ENCODE data around the gene VNN1.
"Not testable (repeated sequence)": the region's sequence is repeated elsewhere in the genome, so short reads cannot be mapped to it uniquely, and the experiment has no call there.

DNA sequence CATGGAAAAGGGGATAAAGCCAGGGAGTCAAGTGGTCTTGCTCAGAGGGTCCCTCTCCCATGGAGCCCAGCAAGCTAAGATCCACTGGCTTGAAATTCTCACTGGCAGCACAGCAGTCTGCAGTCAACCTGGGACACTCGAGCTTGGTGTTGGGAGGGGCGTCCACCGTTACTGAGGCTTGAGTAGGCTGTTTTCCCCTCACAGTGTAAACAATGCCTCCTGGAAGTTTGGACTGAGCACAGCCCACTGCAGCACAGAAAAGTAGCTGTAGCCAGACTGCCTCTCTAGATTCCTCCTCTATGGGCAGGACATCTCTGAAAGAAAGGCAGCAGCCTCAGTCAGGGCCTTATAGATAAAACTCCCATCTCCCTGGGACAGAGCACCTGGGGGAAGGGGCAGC, 78.6 kb downstream of the VNN1 start:
- TF ChIP-seq, protein P1, sequence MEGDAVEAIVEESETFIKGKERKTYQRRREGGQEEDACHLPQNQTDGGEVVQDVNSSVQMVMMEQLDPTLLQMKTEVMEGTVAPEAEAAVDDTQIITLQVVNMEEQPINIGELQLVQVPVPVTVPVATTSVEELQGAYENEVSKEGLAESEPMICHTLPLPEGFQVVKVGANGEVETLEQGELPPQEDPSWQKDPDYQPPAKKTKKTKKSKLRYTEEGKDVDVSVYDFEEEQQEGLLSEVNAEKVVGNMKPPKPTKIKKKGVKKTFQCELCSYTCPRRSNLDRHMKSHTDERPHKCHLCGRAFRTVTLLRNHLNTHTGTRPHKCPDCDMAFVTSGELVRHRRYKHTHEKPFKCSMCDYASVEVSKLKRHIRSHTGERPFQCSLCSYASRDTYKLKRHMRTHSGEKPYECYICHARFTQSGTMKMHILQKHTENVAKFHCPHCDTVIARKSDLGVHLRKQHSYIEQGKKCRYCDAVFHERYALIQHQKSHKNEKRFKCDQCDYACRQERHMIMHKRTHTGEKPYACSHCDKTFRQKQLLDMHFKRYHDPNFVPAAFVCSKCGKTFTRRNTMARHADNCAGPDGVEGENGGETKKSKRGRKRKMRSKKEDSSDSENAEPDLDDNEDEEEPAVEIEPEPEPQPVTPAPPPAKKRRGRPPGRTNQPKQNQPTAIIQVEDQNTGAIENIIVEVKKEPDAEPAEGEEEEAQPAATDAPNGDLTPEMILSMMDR (IDR thresholded peaks at IDR 0.05), result not testable (repeated sequence)
- not testable (repeated sequence) for TF ChIP-seq ZFX (IDR thresholded peaks at IDR 0.05; ENCODE audit: borderline replicate concordance)

Data from 22Rv1 (cell line).